H9 (cell line): ENCODE measurements around the gene CDCP2. TPM values are rescaled to one million over a fixed set of nuclear protein-coding genes. Genes with fewer than 3 reads are reported as not detected.

Source experiments
- DNase-seq: peaks from one replicate; pipeline ENCODE4 v3.0.0-alpha.2; 2017
- H2AFZ ChIP-seq: one replicate; pipeline ENCODE4 v1.6.1; 2013; ENCODE audit warnings: mild to moderate bottlenecking, low read length, control low read depth, moderate library complexity
- H2AK5ac ChIP-seq: 2 replicates; pipeline ENCODE4 v1.6.1; 2013; ENCODE audit warnings: low read length, control low read depth, mixed read lengths; ENCODE audit not compliant: insufficient read length
- H2BK120ac ChIP-seq: one replicate; pipeline ENCODE4 v1.6.1; 2013; ENCODE audit warnings: low read depth, mild to moderate bottlenecking, low read length, control low read depth, inconsistent platforms; ENCODE audit not compliant: poor library complexity, severe bottlenecking
- H2BK12ac ChIP-seq: 2 replicates; pipeline ENCODE4 v1.6.1; 2013; ENCODE audit warnings: low read length, control low read depth, mixed read lengths, low read depth; ENCODE audit not compliant: insufficient read length
- H2BK15ac ChIP-seq: 2 replicates; pipeline ENCODE4 v1.6.1; 2013; ENCODE audit warnings: low read depth, low read length, control low read depth
- H2BK20ac ChIP-seq: one replicate; pipeline ENCODE4 v1.6.1; 2013; ENCODE audit warnings: low read depth, mild to moderate bottlenecking, low read length, control low read depth, inconsistent platforms; ENCODE audit not compliant: poor library complexity, severe bottlenecking
- H2BK5ac ChIP-seq: 2 replicates; pipeline ENCODE4 v1.6.1; 2013; ENCODE audit warnings: low read length, control low read depth, mixed read lengths; ENCODE audit not compliant: insufficient read length
- H3K14ac ChIP-seq: 2 replicates; pipeline ENCODE4 v1.6.1; 2013; ENCODE audit warnings: low read length, control low read depth; ENCODE audit not compliant: insufficient read depth
- H3K18ac ChIP-seq: 2 replicates; pipeline ENCODE4 v1.6.1; 2013; ENCODE audit warnings: low read depth, mild to moderate bottlenecking, mixed read lengths, low read length, control low read depth; ENCODE audit not compliant: insufficient read length
- H3K23ac ChIP-seq: 2 replicates; pipeline ENCODE4 v1.6.1; 2013; ENCODE audit warnings: low read length, control low read depth, mixed read lengths, low read depth; ENCODE audit not compliant: insufficient read length
- H3K23me2 ChIP-seq: 2 replicates; pipeline ENCODE4 v1.6.1; 2013; ENCODE audit warnings: low read depth, mild to moderate bottlenecking, mixed read lengths, low read length, control low read depth; ENCODE audit not compliant: insufficient read length, poor library complexity, severe bottlenecking
- H3K27ac ChIP-seq: 2 replicates; pipeline ENCODE4 v1.5.1; 2013; ENCODE audit warnings: low read length, control low read depth, mixed read lengths, low read depth; ENCODE audit not compliant: insufficient read length
- H3K27me3 ChIP-seq: 2 replicates; pipeline ENCODE4 v1.6.1; 2013; ENCODE audit warnings: low read length, control low read depth, inconsistent platforms; ENCODE audit not compliant: insufficient read depth
- H3K4ac ChIP-seq: 2 replicates; pipeline ENCODE4 v1.6.1; 2013; ENCODE audit warnings: low read depth, mild to moderate bottlenecking, control low read depth, inconsistent platforms, low read length, moderate library complexity
- H3K4me1 ChIP-seq: 2 replicates; pipeline ENCODE4 v1.6.1; 2013; ENCODE audit warnings: low read length, control low read depth, inconsistent platforms; ENCODE audit not compliant: insufficient read depth
- H3K4me2 ChIP-seq: 2 replicates; pipeline ENCODE4 v1.6.1; 2013; ENCODE audit warnings: low read length, control low read depth, mixed read lengths; ENCODE audit not compliant: insufficient read length, insufficient read depth
- H3K56ac ChIP-seq: 2 replicates; pipeline ENCODE4 v1.6.1; 2013; ENCODE audit warnings: low read depth, mild to moderate bottlenecking, mixed read lengths, low read length, control low read depth; ENCODE audit not compliant: insufficient read length
- H3K79me1 ChIP-seq: 2 replicates; pipeline ENCODE4 v1.6.1; 2013; ENCODE audit warnings: low read depth, mild to moderate bottlenecking, moderate library complexity, low read length, control low read depth, inconsistent platforms; ENCODE audit not compliant: insufficient read depth, poor library complexity, severe bottlenecking
- H3K79me2 ChIP-seq: 2 replicates; pipeline ENCODE4 v1.6.1; 2013; ENCODE audit warnings: low read length, control low read depth, inconsistent platforms; ENCODE audit not compliant: insufficient read depth
- H3K9ac ChIP-seq: 2 replicates; pipeline ENCODE4 v1.6.1; 2013; ENCODE audit warnings: low read length, control low read depth, mixed read lengths; ENCODE audit not compliant: insufficient read length; ENCODE audit errors: extremely low read depth
- H3K9me3 ChIP-seq: one replicate; pipeline ENCODE4 v1.6.1; 2013; ENCODE audit warnings: low read depth, low read length, inconsistent platforms; ENCODE audit not compliant: control insufficient read depth
- H3T11ph ChIP-seq: one replicate; pipeline ENCODE4 v1.6.1; 2013; ENCODE audit warnings: mild to moderate bottlenecking, low read length, control low read depth, inconsistent platforms
- H4K20me1 ChIP-seq: one replicate; pipeline ENCODE4 v1.6.1; 2013; ENCODE audit not compliant: control insufficient read depth, insufficient read length, insufficient read depth
- H4K5ac ChIP-seq: 2 replicates; pipeline ENCODE4 v1.6.1; 2013; ENCODE audit warnings: low read depth, mild to moderate bottlenecking, mixed read lengths, low read length, control low read depth; ENCODE audit not compliant: insufficient read length
- H4K8ac ChIP-seq: replicated peaks from 2 replicates; pipeline ENCODE4 v1.6.1; 2013; ENCODE audit warnings: low read length, control low read depth, mixed read lengths, low read depth; ENCODE audit not compliant: insufficient read length
- H4K91ac ChIP-seq: 2 replicates; pipeline ENCODE4 v1.6.1; 2013; ENCODE audit warnings: low read depth, mild to moderate bottlenecking, moderate library complexity, mixed read lengths, low read length, control low read depth; ENCODE audit not compliant: insufficient read length
- H3K27ac Mint-ChIP-seq, 3 experiments: 2 replicates in 2 of 3; 3 replicates in 1 of 3; pipeline ENCODE4 v1.8.0; 2020 to 2021; ENCODE audit warnings: mixed read lengths in 3 of 3, mild to moderate bottlenecking in 1 of 3, moderate library complexity in 1 of 3
- H3K27me3 Mint-ChIP-seq: 2 replicates; pipeline ENCODE4 v1.8.0; 2021; ENCODE audit warnings: low read depth, mild to moderate bottlenecking, moderate library complexity, mixed read lengths
- H3K36me3 Mint-ChIP-seq, 3 experiments: 2 replicates in 2 of 3; 3 replicates in 1 of 3; pipeline ENCODE4 v1.8.0; 2020 to 2021; ENCODE audit warnings: low read depth in 3 of 3, mixed read lengths in 3 of 3; ENCODE audit not compliant: insufficient read depth in 1 of 3
- H3K4me1 Mint-ChIP-seq, 2 experiments: 2 replicates each; pipeline ENCODE4 v1.8.0; 2020; ENCODE audit warnings: mixed read lengths in 2 of 2
- H3K4me3 Mint-ChIP-seq, 2 experiments: 2 replicates in 1 of 2; 3 replicates in 1 of 2; pipeline ENCODE4 v1.8.0; 2020 to 2021; ENCODE audit warnings: mild to moderate bottlenecking in 2 of 2, mixed read lengths in 2 of 2, moderate library complexity in 1 of 2
- H3K9me3 Mint-ChIP-seq, 2 experiments: 2 replicates in 1 of 2; 3 replicates in 1 of 2; pipeline ENCODE4 v1.8.0; 2020; ENCODE audit warnings: mild to moderate bottlenecking in 2 of 2, mixed read lengths in 2 of 2, moderate library complexity in 1 of 2
- CTCF ChIP-seq: fragments of 200-600 bp; sonication (generic); conservative IDR thresholded peaks from 3 replicates; pipeline ENCODE4 v1.8.0; 2021; ENCODE audit warnings: antibody characterized with exemption, mild to moderate bottlenecking
- WGBS: extraction: QIAGEN DNeasy Blood & Tissue Kit; methylation state at CpG from one replicate; pipeline ENCODE4 v1.1.7; 2013; ENCODE audit warnings: missing lambda C conversion rate, low lambda C conversion rate, mixed read lengths; ENCODE audit not compliant: insufficient read length; ENCODE audit errors: extremely low coverage; 5-methylcytosine and 5-hydroxymethylcytosine counted together
- total RNA-seq: library from RNA; stranded (reverse); gene quantifications from 2 replicates; pipeline ENCODE4 v1.2.1, GENCODE V29; 2021

Gene CDCP2
- total RNA-seq, 1 experiment from 2014 or later: not detected

- Mint-ChIP-seq H3K27me3 (peaks cover 10% of the 10 kb centered on the region), H3K4me1 (peaks cover 31 to 46% of the 10 kb centered on the region in 2 experiments), H3K27ac (no peak overlapping the region), H3K9me3 (no peaks in the 10 kb centered on the region), H3K4me3 (no peak overlapping the region), H3K36me3 (no peaks in the 10 kb centered on the region)
- no peak for TF ChIP-seq CTCF
- H2BK120ac ChIP-seq: no peak overlapping the region
- H4K20me1 ChIP-seq: no peaks in the 10 kb centered on the region
- no peak overlapping the region for H3K23ac ChIP-seq
- H3K14ac ChIP-seq: no peak overlapping the region
- H2BK12ac ChIP-seq: no peak overlapping the region
- H3K4me2 ChIP-seq: no peak overlapping the region
- H3T11ph ChIP-seq: no peak overlapping the region
- H3K23me2 ChIP-seq: no peaks in the 10 kb centered on the region
- H3K79me1 ChIP-seq: no peaks in the 10 kb centered on the region
- no peak overlapping the region for H4K91ac ChIP-seq
- H3K18ac ChIP-seq: no peak overlapping the region
- no peak overlapping the region for H2AFZ ChIP-seq
- no peak for DNase-seq
- H2BK20ac ChIP-seq: no peak overlapping the region
- no peaks in the 10 kb centered on the region; the same call in 1 of the 2 replicates for H3K27me3 ChIP-seq
- no peak overlapping the region for H3K56ac ChIP-seq
- no peak overlapping the region for H3K9ac ChIP-seq
- no peak overlapping the region for H2BK5ac ChIP-seq
- H3K9me3 ChIP-seq: no peaks in the 10 kb centered on the region
- no peak overlapping the region for H4K8ac ChIP-seq
- no peak overlapping the region for H3K4ac ChIP-seq
- peaks cover 6% of the 10 kb centered on the region; the same call in 1 of the 2 replicates for H3K4me1 ChIP-seq
- H3K79me2 ChIP-seq: no peaks in the 10 kb centered on the region
- no peak overlapping the region for H2AK5ac ChIP-seq
- no peak overlapping the region for H4K5ac ChIP-seq
- no CpG with 5 or more reads among the region's 6 CpGs for WGBS
- no peak overlapping the region for H3K27ac ChIP-seq
- H2BK15ac ChIP-seq: no peak overlapping the region
These were observed 18.5 kb downstream of the CDCP2 start for GRCh38 chr1:54134295-54134694.
